Adrenal gland (tissue), 12 donors: Measurements from ENCODE around the gene ZNF132. TPM values are rescaled to one million over a fixed set of nuclear protein-coding genes. Genes with fewer than 3 reads are reported as not detected.

Experiments used
- DNase-seq, 7 donors: peaks; one replicate each; pipeline ENCODE4 v3.0.0-alpha.2; 2019 to 2020
- H3K27ac ChIP-seq, 5 donors: fragments of 200-600 bp; sonication (generic) in 4 of 5; 1 replicate in 3 of 5; 2 replicates in 2 of 5; pipeline versions ENCODE4 v1.5.1 to v1.8.0; 2016 to 2020; ENCODE audit warnings: mild to moderate bottlenecking in 1 of 5
- H3K27me3 ChIP-seq: fragments of 200-600 bp; 2 replicates; pipeline ENCODE4 v1.8.0; 2021
- H3K36me3 ChIP-seq, 2 donors: fragments of 200-600 bp; replicated peaks in 1 of 2; 1 replicate in 1 of 2; 2 replicates in 1 of 2; pipeline versions ENCODE4 v1.5.1 to v1.8.0; 2018 to 2022
- H3K4me1 ChIP-seq, 2 donors: fragments of 200-600 bp; replicated peaks in 1 of 2; 1 replicate in 1 of 2; 2 replicates in 1 of 2; pipeline versions ENCODE4 v1.5.1 to v1.8.0; 2018 to 2021
- H3K4me3 ChIP-seq, 4 donors: fragments of 200-600 bp; sonication (generic) in 3 of 4; one replicate each; pipeline ENCODE4 v1.5.1; 2016 to 2018
- H3K9me3 ChIP-seq, 3 donors: fragments of 200-600 bp; sonication (generic) in 1 of 3; replicated peaks in 1 of 3; 1 replicate in 2 of 3; 2 replicates in 1 of 3; pipeline versions ENCODE4 v1.5.1 to v1.8.0; 2016 to 2021
- POLR2A ChIP-seq, 2 donors: fragments of 450-650 bp; IDR thresholded peaks; one replicate each; pipeline ENCODE4 v1.6.1; 2017; ENCODE audit warnings: antibody characterized with exemption in 2 of 2, mild to moderate bottlenecking in 2 of 2, moderate library complexity in 1 of 2
- WGBS, 4 donors: extraction: QIAGEN DNeasy Blood & Tissue Kit in 2 of 4; methylation state at CpG; one replicate each; pipeline versions ENCODE4 v1.1.5 to v1.1.7; 2013 to 2017; 5-methylcytosine and 5-hydroxymethylcytosine counted together
- intact Hi-C, 2 donors: fragments of 100-400 bp; cut with DNase I; formaldehyde crosslinking; loops; one replicate each; pipeline versions ENCODE4 v1.14.1 to v1.15.0; 2022 to 2023
- polyA plus RNA-seq, 3 donors: library from polyadenylated mRNA; stranded (reverse); fragments of 200-250 nt in 2 of 3; fragments of 350-450 nt in 1 of 3; fragmentation: Illumina TruSeq in 1 of 3; extraction: RNeasy Lipid Tissue Mini Kit (QIAGEN cat#74804) in 1 of 3; gene quantifications; one replicate each; pipeline ENCODE4 v1.2.3, GENCODE V29; 2013 to 2014
- total RNA-seq, 9 donors: library from RNA; depleted of rRNA in 4 of 9; stranded (reverse); fragments of >200 nt in 4 of 9; fragments of 120-200 nt in 1 of 9; fragmentation: NEBNext Ultra II Directional in 1 of 9; extraction: Animal tissue kit (Norgen Biotek cat#: 25700) in 1 of 9; gene quantifications; one replicate each; pipeline versions ENCODE4 v1.1.0 to v1.2.4, GENCODE V29; 2013 to 2023
- TF ChIP-seq, protein P1 (sequence below), 6 experiments: fragments of 450-650 bp in 4 of 6; fragments of 200-600 bp in 2 of 6; sonication (generic) in 1 of 6; IDR thresholded peaks; 1 replicate in 5 of 6; 2 replicates in 1 of 6; pipeline versions ENCODE4 v1.5.1 to v1.8.0; 2016 to 2021; ENCODE audit warnings: antibody characterized with exemption in 6 of 6, mild to moderate bottlenecking in 2 of 6, moderate library complexity in 1 of 6
- donor health status: healthy with polysubstance abuse.
- donor health status: Bipolar disorder and iron deficiency.
- donor health status: DM: yes; HTN: yes; CAD: no.
- donor health status: DM: no; HTN: no; CAD: no.
- donor health status: DM: no; HTN: no; CAD: no.
- donor health status: DM: yes; HTN: yes; CAD: no.

Gene ZNF132
- total and polyA plus RNA-seq, 12 donors = 1.3 to 12.0 (median 4.6) TPM

- Histone ChIP-seq H3K4me3 (no peak overlapping the region), H3K36me3 (peaks cover 0 to 22% of the 10 kb centered on the region in 2 donors), H3K9me3 (no peaks in the 10 kb centered on the region), H3K4me1 (peaks cover 6 to 14% of the 10 kb centered on the region in 2 donors), H3K27ac (no peak overlapping the region), H3K27me3 (no peaks in the 10 kb centered on the region)
- WGBS, 4 donors = 92 to 98% (median 96%) methylated on average over 6 to 7 of the region's 7 CpGs
- peak in 1 of 7 donors; percentile 12 for DNase-seq
- TF ChIP-seq, protein P1, sequence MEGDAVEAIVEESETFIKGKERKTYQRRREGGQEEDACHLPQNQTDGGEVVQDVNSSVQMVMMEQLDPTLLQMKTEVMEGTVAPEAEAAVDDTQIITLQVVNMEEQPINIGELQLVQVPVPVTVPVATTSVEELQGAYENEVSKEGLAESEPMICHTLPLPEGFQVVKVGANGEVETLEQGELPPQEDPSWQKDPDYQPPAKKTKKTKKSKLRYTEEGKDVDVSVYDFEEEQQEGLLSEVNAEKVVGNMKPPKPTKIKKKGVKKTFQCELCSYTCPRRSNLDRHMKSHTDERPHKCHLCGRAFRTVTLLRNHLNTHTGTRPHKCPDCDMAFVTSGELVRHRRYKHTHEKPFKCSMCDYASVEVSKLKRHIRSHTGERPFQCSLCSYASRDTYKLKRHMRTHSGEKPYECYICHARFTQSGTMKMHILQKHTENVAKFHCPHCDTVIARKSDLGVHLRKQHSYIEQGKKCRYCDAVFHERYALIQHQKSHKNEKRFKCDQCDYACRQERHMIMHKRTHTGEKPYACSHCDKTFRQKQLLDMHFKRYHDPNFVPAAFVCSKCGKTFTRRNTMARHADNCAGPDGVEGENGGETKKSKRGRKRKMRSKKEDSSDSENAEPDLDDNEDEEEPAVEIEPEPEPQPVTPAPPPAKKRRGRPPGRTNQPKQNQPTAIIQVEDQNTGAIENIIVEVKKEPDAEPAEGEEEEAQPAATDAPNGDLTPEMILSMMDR (IDR thresholded peaks at IDR 0.05) = no peak
- no peak for TF ChIP-seq POLR2A (IDR thresholded peaks at IDR 0.05)
- intact Hi-C loops = no loop called here
Observed at GRCh38 chr19:58479303-58479702, 39.4 kb upstream of the ZNF132 start.

DNA sequence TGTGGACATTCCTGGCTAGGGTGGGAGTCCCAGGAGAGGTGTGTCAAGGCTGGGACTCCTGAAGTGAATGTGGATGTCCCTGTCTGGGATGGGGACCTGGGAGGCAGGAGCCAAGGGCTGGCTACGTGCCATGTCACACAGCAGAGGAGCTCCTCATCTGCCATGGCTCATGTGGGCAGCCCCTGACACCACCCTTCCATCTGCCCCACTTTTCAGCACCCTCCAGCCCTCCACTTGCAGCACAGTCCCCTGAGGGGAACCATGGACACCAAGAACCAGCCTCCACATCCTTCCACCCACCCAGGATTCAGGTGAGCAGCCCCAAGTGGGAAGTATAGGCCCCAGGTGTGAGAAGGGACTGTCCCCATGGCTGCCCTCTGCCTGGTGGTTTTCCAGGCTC is 37.9 kb upstream of the ZNF132 start:
- intact Hi-C loops = no loop called here
- Histone ChIP-seq H3K9me3 (no peaks in the 10 kb centered on the region), H3K4me3 (no peak overlapping the region), H3K27me3 (no peaks in the 10 kb centered on the region), H3K4me1 (peaks cover 6 to 14% of the 10 kb centered on the region in 2 donors), H3K36me3 (peaks cover 0 to 22% of the 10 kb centered on the region in 2 donors), H3K27ac (peak overlapping the region in 2 of 5 donors; percentile 89 to 91)
- peak in 1 of 7 donors; percentile 20 for DNase-seq
- WGBS, 4 donors = 100% methylated on average over 1 of the region's 1 CpG; no CpG with 5 or more reads in 1 of the 4 donors
- TF ChIP-seq POLR2A (IDR thresholded peaks at IDR 0.05) = no peak
- TF ChIP-seq, protein P1 (IDR thresholded peaks at IDR 0.05) = no peak

DNA sequence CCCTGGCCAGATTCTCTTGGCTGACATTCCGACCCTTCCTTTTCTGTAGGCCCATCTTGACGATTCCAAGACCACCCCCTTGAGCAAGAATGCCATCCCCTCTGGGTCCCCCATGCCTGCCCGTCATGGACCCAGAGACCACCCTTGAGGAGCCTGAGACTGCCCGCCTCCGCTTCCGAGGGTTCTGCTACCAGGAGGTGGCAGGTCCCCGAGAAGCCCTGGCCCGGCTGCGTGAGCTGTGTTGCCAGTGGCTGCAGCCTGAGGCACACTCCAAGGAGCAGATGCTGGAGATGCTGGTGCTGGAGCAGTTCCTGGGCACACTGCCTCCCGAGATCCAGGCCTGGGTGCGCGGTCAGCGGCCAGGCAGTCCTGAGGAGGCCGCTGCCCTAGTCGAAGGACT is 37.2 kb upstream of the ZNF132 start:
- peaks cover 0 to 30% of the 10 kb centered on the region in 2 donors for H3K36me3 ChIP-seq
- 81 to 88% (median 85%) methylated on average over 6 to 15 of the region's 15 CpGs for WGBS, 4 donors
- intact Hi-C loops = no loop called here
- TF ChIP-seq, protein P1 (IDR thresholded peaks at IDR 0.05) = no peak
- no peak for TF ChIP-seq POLR2A (IDR thresholded peaks at IDR 0.05)
- H3K4me3 ChIP-seq = no peak overlapping the region
- no peak for DNase-seq
- H3K27me3 ChIP-seq = no peaks in the 10 kb centered on the region
- peak overlapping the region in 3 of 5 donors; percentile 70 to 91 (median 89) for H3K27ac ChIP-seq
- no peaks in the 10 kb centered on the region for H3K9me3 ChIP-seq
- H3K4me1 ChIP-seq = peaks cover 6 to 14% of the 10 kb centered on the region in 2 donors

GRCh38 chr19:58476498-58477015 is 36.6 kb upstream of the ZNF132 start:
- Histone ChIP-seq H3K27ac (peak overlapping the region; percentile 70 to 95 (median 89)), H3K4me1 (peaks cover 6 to 14% of the 10 kb centered on the region in 2 donors), H3K9me3 (no peaks in the 10 kb centered on the region), H3K27me3 (no peaks in the 10 kb centered on the region), H3K4me3 (peak overlapping the region in 3 of 4 donors; percentile 22 to 72 (median 38)), H3K36me3 (peaks cover 0 to 35% of the 10 kb centered on the region in 2 donors)
- 3 to 7% (median 5%) methylated on average over 12 to 27 of the region's 27 CpGs for whole genome bisulfite sequencing, 4 donors
- DNase-seq = peak in 4 of 7 donors; percentile 66 to 82 (median 72)
- intact Hi-C loops = no loop called here
- peak in 1 of 2 donors; percentile 3 for TF ChIP-seq POLR2A (IDR thresholded peaks at IDR 0.05)
- TF ChIP-seq, protein P1 (IDR thresholded peaks at IDR 0.05) = peak in 1 of 6 experiments; percentile 9
